ENCODE data around the gene RHOB. TPM values are rescaled to one million over a fixed set of nuclear protein-coding genes. Genes with fewer than 3 reads are reported as not detected.

Gene RHOB
- total RNA-seq, 1 donor from 2014 or later = 193 TPM

DNA sequence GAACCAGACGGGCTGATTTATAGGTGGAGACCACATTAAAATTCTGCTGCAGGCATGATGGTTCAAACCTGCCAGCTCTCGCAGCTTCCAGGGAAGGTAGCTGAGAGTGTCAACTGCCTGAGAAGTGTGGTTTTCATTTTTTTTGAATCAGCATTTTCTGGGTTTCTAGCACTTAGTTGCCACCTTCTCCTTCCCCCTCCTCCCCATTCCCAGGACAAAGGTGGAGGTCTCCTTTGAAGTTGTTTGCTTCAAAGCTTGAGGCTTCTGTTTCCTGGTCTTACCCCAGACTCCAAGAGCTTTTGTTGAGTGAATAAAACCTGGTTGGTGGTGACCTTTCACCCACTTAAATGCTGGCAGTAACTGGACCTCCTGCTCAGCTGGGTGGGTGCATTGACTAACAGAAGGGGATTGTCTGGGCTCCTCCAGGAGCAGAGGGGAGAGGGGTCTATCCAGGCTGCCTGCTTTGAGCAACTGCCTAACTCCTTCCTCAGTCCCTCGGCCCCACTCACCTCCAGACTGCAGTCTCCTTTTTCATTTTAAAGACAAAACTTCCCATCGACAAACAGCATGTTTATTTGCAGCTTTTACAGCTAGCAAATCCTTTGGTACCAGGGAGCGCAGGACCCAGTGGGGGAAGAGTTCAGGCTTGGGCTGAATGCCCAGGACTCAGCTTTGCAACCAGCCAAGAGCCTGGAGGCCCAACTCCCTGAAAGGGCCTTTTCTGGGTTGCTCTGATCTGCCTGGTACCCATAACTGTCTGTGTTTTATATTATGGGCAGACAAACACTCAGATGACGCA lies 3.5 kb downstream of the RHOB start:
- peak overlapping the region; percentile 99 for H3K27ac ChIP-seq (replicated peaks)
- intact Hi-C loops (cut with micrococcal nuclease) = no loop called here
- TF ChIP-seq, protein P1, sequence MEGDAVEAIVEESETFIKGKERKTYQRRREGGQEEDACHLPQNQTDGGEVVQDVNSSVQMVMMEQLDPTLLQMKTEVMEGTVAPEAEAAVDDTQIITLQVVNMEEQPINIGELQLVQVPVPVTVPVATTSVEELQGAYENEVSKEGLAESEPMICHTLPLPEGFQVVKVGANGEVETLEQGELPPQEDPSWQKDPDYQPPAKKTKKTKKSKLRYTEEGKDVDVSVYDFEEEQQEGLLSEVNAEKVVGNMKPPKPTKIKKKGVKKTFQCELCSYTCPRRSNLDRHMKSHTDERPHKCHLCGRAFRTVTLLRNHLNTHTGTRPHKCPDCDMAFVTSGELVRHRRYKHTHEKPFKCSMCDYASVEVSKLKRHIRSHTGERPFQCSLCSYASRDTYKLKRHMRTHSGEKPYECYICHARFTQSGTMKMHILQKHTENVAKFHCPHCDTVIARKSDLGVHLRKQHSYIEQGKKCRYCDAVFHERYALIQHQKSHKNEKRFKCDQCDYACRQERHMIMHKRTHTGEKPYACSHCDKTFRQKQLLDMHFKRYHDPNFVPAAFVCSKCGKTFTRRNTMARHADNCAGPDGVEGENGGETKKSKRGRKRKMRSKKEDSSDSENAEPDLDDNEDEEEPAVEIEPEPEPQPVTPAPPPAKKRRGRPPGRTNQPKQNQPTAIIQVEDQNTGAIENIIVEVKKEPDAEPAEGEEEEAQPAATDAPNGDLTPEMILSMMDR (IDR thresholded peaks at IDR 0.05; ENCODE audit: borderline replicate concordance) = no peak

DNA sequence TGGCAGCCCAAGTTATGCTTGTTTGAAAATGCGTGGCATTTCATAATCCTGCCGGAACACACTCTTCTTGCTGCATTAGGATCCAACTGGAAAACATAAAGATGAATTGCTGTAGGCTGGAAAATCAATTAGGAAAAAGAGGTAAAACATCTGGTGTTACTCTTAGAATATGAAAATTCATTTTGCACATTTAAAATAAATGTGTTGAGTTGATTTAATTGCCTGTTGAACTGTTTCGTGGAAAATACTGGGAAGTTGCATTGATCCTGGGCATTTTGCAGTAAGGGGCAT lies 4.1 kb downstream of the RHOB start:
- Histone ChIP-seq H3K27ac (replicated peaks) (peak overlapping the region; percentile 99), H3K4me3 (peak overlapping the region; percentile 90), H3K4me1 (peaks cover 65% of the 10 kb centered on the region), H3K27me3 (ENCODE audit: low read depth) (no peaks in the 10 kb centered on the region), H3K36me3 (peaks cover 22% of the 10 kb centered on the region), H3K9me3 (replicated peaks) (no peaks in the 10 kb centered on the region)
- TF ChIP-seq, protein P1 (IDR thresholded peaks at IDR 0.05; ENCODE audit: borderline replicate concordance) = no peak
- DNase-seq = no peak
- intact Hi-C loops (cut with micrococcal nuclease) = no loop called here

More for the DNA sequence above, 3.5 kb downstream of the RHOB start:
- Histone ChIP-seq H3K27me3 (ENCODE audit: low read depth) (no peaks in the 10 kb centered on the region), H3K4me3 (peak overlapping the region; percentile 90), H3K4me1 (peaks cover 68% of the 10 kb centered on the region), H3K9me3 (replicated peaks) (no peaks in the 10 kb centered on the region), H3K36me3 (peaks cover 22% of the 10 kb centered on the region)
- DNase-seq = peak; percentile 61

DNA sequence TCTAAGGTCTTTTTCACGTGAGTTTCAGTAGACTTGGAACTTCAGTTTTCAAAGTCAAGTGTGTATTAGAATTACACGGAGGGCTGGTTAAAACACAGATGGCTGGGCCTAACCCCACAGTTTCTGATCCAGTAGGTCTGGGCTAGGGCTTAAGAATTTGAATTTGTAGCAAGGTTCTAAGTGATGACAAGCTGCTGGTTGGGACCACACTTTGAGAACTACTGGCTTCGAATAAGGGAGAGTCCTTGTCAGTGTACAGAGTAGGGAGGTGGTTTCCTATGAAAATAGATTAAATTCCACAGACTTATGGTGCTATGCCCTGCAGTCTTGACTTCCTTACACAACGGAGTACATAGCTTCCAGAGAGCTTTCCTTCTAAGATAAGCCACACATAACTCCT lies 4.5 kb downstream of the RHOB start:
- H3K4me1 ChIP-seq = peaks cover 63% of the 10 kb centered on the region
- peaks cover 22% of the 10 kb centered on the region for H3K36me3 ChIP-seq
- DNase-seq = no peak
- peak overlapping the region; percentile 90 for H3K4me3 ChIP-seq
- H3K27ac ChIP-seq (replicated peaks) = peak overlapping the region; percentile 99
- intact Hi-C loops (cut with micrococcal nuclease) = no loop called here
- H3K27me3 ChIP-seq (ENCODE audit: low read depth) = no peaks in the 10 kb centered on the region
- no peaks in the 10 kb centered on the region for H3K9me3 ChIP-seq (replicated peaks)
- TF ChIP-seq, protein P1 (IDR thresholded peaks at IDR 0.05; ENCODE audit: borderline replicate concordance) = no peak

DNA sequence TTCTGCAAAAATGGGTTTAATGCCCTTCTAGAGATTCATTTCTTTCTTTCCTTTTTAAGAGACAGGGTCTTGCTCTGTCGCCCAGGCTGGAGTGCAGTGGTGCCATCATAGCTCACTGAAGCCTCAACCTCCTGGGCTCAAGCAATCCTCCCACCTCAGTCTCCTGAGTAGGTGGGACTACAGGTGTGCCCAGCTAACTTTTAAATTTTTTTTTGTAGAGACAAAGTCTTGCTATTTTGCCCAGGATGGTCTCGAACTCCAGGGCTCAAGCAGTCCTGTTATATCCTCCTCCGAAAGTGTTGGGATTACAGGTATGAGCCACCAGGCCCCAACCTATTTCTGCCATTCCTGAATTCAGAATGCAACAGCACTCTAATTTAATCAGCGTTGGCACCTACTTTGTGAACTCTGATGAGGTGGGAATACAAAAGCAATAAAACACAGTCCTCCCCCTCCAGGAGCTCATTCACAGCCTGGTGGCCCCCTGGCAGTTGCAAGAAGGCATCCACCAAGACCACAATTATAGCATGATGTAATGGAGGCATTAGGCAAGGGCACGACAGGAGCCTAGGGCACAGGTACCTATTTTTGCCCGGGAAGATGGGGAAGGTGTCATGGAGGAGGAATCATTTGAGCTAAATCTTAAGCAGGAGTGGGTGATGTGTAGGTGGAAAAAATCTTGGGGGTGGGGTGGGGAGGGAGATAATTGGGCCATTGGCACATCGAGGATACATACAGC lies 5.1 kb downstream of the RHOB start:
- DNase-seq = no peak
- TF ChIP-seq, protein P1 (IDR thresholded peaks at IDR 0.05; ENCODE audit: borderline replicate concordance) = no peak
- peaks cover 22% of the 10 kb centered on the region for H3K36me3 ChIP-seq
- intact Hi-C loops (cut with micrococcal nuclease) = no loop called here
- no peaks in the 10 kb centered on the region for H3K27me3 ChIP-seq (ENCODE audit: low read depth)
- peaks cover 60% of the 10 kb centered on the region for H3K4me1 ChIP-seq
- H3K4me3 ChIP-seq = peak overlapping the region; percentile 90
- no peaks in the 10 kb centered on the region for H3K9me3 ChIP-seq (replicated peaks)
- peak overlapping the region; percentile 99 for H3K27ac ChIP-seq (replicated peaks)

DNA sequence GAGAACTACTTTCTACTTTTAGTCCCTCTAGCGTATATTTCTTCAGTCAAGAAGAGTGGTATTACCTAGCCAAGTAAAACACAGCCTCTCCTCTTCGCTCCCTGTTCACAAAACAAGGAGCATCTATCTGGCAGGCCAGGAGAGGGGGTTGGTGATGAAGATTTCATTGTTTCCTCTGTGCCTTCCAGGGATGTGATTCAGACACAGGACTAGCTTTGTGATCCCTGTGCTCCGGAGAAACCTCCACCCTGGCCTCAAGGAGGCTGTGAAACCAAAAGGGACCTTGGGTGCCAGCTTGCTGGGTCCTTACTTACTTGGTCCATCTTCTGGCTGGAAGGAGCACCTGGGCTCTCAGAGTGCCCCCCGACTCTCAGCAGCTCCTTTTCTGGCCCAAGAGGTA lies 5.7 kb downstream of the RHOB start:
- Histone ChIP-seq H3K4me3 (no peak overlapping the region), H3K27me3 (ENCODE audit: low read depth) (no peaks in the 10 kb centered on the region), H3K36me3 (peaks cover 21% of the 10 kb centered on the region), H3K4me1 (peaks cover 54% of the 10 kb centered on the region), H3K27ac (replicated peaks) (peak overlapping the region; percentile 99), H3K9me3 (replicated peaks) (no peaks in the 10 kb centered on the region)
- TF ChIP-seq, protein P1 (IDR thresholded peaks at IDR 0.05; ENCODE audit: borderline replicate concordance) = peak; percentile 47
- no peak for DNase-seq
- intact Hi-C loops (cut with micrococcal nuclease) = no loop called here
